Activated T-helper 17 cell treated with anti-CD3 and anti-CD28 coated beads, Interleukin-2, amount 50 U/mL, for 72 hours (primary cell): Measurements from ENCODE around the gene GPR39. TPM values are rescaled to one million over a fixed set of nuclear protein-coding genes. Genes with fewer than 3 reads are reported as not detected.

Experiments used
- ATAC-seq: fragments of 150-1000 bp; cut with Tn5 transposase; replicated peaks from 2 replicates; pipeline ENCODE4 v1.10.0; 2021; ENCODE audit warnings: mild to moderate bottlenecking, moderate library complexity
- H3K27ac Mint-ChIP-seq: one replicate; pipeline ENCODE4 v1.8.0; 2022; ENCODE audit warnings: mixed read lengths
- H3K27me3 Mint-ChIP-seq: one replicate; pipeline ENCODE4 v1.8.0; 2022; ENCODE audit warnings: mixed read lengths
- H3K36me3 Mint-ChIP-seq: one replicate; pipeline ENCODE4 v1.8.0; 2022; ENCODE audit warnings: low read depth, mild to moderate bottlenecking, mixed read lengths
- H3K4me1 Mint-ChIP-seq: one replicate; pipeline ENCODE4 v1.8.0; 2022; ENCODE audit warnings: mixed read lengths
- H3K4me3 Mint-ChIP-seq: one replicate; pipeline ENCODE4 v1.8.0; 2022; ENCODE audit warnings: mild to moderate bottlenecking, mixed read lengths
- H3K9me3 Mint-ChIP-seq: one replicate; pipeline ENCODE4 v1.8.0; 2022; ENCODE audit warnings: mixed read lengths
- total RNA-seq, 2 donors: library from RNA; stranded (reverse); gene quantifications; one replicate each; pipeline ENCODE4 v1.2.3, GENCODE V29; 2022

GPR39 gene
- total RNA-seq, 2 donors from 2014 or later: not detected

- Mint-ChIP-seq H3K36me3 (peaks cover 6% of the 10 kb centered on the region), H3K9me3 (no peaks in the 10 kb centered on the region), H3K27ac (no peak overlapping the region), H3K4me1 (peaks cover 5% of the 10 kb centered on the region), H3K4me3 (no peak overlapping the region), H3K27me3 (peaks cover 25% of the 10 kb centered on the region)
- ATAC-seq: no peak
These were observed 251.7 kb downstream of the GPR39 start for GRCh38 chr2:132668189-132668823.

- Mint-ChIP-seq H3K27ac (no peak overlapping the region), H3K36me3 (peaks cover 6% of the 10 kb centered on the region), H3K9me3 (peaks cover under 1% of the 10 kb centered on the region), H3K27me3 (peaks cover 26% of the 10 kb centered on the region), H3K4me3 (no peak overlapping the region), H3K4me1 (peaks cover 5% of the 10 kb centered on the region)
- ATAC-seq: no peak
These were observed 252.6 kb downstream of the GPR39 start for GRCh38 chr2:132668987-132669907.

- H3K36me3 Mint-ChIP-seq: peaks cover 6% of the 10 kb centered on the region
- peaks cover 5% of the 10 kb centered on the region for H3K4me1 Mint-ChIP-seq
- peaks cover 4% of the 10 kb centered on the region for H3K9me3 Mint-ChIP-seq
- peaks cover 34% of the 10 kb centered on the region for H3K27me3 Mint-ChIP-seq
- H3K27ac Mint-ChIP-seq: no peak within 1 kb of the TSS
- ATAC-seq: no peak
- H3K4me3 Mint-ChIP-seq: no peak within 1 kb of the TSS
These were observed 253.4 kb downstream of the GPR39 start, which contains the start of gene LYPD1 for GRCh38 chr2:132669908-132670495. Gene LYPD1, minus strand, starts transcription at chr2:132670205. Its CDS starts 273 bp downstream, at chr2:132669932.

DNA sequence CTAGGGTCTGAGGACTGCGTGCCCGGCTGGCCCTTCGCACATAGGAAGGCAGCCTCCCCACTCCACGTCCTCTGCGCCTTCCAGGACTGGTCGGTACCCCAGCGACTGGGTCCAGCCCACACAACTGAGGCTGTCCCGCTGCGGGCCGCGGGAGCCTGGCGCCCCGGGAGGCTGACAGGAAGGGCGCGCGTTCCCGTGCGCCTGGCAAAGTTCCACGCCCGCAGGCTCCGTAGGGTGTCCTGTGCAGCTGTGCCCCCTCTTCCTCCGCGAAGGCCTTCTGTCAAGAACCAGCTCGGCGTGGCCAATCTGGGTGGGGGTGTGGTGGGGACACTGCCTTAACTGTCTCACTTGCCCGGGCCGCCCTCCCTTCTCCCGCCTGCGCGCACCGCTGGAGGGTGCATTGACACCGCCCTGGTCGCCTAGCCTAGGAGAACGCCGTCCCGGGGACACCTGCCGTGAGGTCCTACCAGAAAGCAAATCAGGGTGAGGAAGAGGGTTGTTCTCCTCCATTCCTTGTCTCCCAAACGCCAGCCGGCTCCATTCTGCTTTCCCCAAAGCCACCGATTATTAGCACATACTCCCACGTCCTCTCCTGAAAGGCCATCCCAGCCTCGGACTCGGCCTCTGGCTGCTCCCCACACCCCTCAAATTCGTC lies 254.0 kb downstream of the GPR39 start:
- Mint-ChIP-seq H3K4me3 (no peak overlapping the region), H3K36me3 (peaks cover 6% of the 10 kb centered on the region), H3K4me1 (peaks cover 5% of the 10 kb centered on the region), H3K9me3 (peaks cover 4% of the 10 kb centered on the region), H3K27me3 (peaks cover 35% of the 10 kb centered on the region), H3K27ac (no peak overlapping the region)
- no peak for ATAC-seq

DNA sequence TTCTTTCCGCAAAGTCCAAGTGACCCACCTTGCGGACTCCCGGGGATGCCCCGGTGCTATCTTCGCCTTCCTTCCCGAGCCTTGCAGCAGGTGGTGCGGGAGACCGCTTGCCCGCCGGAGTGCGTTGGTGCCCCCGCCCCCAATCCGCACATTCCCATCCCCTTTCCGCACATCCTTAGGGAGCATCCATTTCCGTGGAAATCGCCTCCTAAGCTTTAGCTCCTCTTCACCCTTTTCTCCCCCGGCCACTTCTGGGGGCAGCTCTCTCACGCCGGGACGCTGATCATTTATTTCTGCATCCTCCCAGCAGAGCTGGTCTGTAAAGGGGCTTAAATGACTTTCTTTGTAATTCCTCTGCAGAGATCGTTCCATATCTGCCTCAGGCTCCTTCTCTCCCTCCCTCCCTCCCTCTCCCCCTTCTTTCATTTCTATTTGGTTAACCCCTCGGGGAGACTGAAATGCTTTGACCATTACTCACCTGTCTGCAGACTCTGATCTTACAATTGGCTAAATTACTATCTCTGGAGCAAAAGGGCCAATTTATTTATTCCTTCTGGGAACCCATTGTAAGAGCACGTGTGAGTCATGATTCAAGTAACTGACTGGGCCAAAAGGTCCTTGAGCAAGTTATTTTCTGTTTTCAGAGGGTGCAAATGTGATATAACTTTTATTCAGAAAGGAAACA lies 254.7 kb downstream of the GPR39 start:
- Mint-ChIP-seq H3K27ac (no peak overlapping the region), H3K4me3 (no peak overlapping the region), H3K27me3 (peaks cover 35% of the 10 kb centered on the region), H3K36me3 (peaks cover 6% of the 10 kb centered on the region), H3K4me1 (peaks cover 5% of the 10 kb centered on the region), H3K9me3 (peaks cover 4% of the 10 kb centered on the region)
- ATAC-seq: no peak

DNA sequence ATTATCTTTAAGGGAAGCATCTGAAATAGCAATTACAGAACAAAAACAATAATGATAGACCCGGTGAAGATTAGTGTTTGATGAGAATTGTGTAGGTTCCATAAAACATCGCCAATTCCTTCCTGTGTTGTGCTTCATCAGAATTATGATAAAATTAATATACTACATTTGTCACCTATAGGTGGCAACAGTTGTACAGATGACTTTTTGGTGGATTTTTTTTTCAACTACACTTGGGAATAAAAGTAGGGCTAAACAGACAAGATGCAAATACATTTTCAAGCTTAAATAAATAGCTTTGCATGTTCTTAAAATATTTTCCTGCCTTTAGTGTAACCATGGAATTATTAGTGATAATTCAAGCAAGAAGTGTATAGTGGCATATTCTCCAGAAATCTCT lies 260.4 kb downstream of the GPR39 start:
- H3K27ac Mint-ChIP-seq: no peak overlapping the region
- peaks cover 4% of the 10 kb centered on the region for H3K9me3 Mint-ChIP-seq

GRCh38 chr2:132677661-132678060 lies 261.1 kb downstream of the GPR39 start:
- H3K4me1 Mint-ChIP-seq: no peaks in the 10 kb centered on the region
- no peak overlapping the region for H3K4me3 Mint-ChIP-seq
- peaks cover 15% of the 10 kb centered on the region for H3K27me3 Mint-ChIP-seq
- no peaks in the 10 kb centered on the region for H3K36me3 Mint-ChIP-seq
- peaks cover 4% of the 10 kb centered on the region for H3K9me3 Mint-ChIP-seq
- no peak for ATAC-seq
- H3K27ac Mint-ChIP-seq: no peak overlapping the region

More for the DNA sequence above, 260.4 kb downstream of the GPR39 start:
- ATAC-seq: no peak
- Mint-ChIP-seq H3K27me3 (peaks cover 15% of the 10 kb centered on the region), H3K4me3 (no peak overlapping the region), H3K36me3 (no peaks in the 10 kb centered on the region), H3K4me1 (no peaks in the 10 kb centered on the region)

DNA sequence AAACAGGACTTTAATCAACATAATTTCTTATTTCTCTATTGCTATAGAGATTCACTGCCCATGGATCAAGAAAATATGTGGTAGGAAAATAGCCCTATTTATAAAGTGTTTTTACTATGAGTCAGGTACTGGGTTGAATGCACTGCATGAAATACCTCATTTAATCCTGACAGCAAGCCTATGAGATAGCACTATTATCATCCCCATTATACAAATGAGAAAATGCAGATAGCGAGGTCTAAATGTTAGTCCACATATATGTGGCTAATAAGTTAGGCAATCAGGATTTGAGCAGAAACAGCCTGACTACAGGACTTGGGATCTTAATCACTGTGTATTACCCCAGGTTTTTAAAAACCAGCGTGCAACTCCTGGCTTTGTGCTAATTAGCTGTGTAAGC lies 261.9 kb downstream of the GPR39 start:
- Mint-ChIP-seq H3K36me3 (no peaks in the 10 kb centered on the region), H3K4me1 (no peaks in the 10 kb centered on the region), H3K9me3 (peaks cover 4% of the 10 kb centered on the region), H3K4me3 (no peak overlapping the region), H3K27me3 (peaks cover 10% of the 10 kb centered on the region), H3K27ac (no peak overlapping the region)
- ATAC-seq: no peak

GRCh38 chr2:132680544-132680943 lies 263.9 kb downstream of the GPR39 start:
- Mint-ChIP-seq H3K4me1 (no peaks in the 10 kb centered on the region), H3K9me3 (peaks cover under 1% of the 10 kb centered on the region), H3K4me3 (no peak overlapping the region), H3K27me3 (no peaks in the 10 kb centered on the region), H3K36me3 (no peaks in the 10 kb centered on the region), H3K27ac (no peak overlapping the region)
- no peak for ATAC-seq

DNA sequence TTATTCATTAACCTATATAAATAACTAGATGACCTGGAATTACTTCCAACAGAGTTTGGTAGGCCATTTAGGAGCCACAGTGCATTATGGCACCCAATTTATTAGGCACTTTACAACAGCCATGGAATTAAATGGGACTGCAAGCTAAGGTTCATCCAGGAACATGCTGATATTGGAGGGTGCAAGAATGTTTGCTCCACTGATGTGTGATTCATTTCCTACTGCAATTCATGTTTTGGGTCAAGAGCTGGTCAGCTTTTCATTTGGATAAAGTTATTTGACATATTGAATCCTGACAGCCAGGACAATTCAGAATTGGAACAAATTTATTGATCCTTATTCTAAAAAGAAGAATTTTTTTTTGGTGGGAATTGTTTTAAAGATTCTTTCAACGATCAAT lies 265.2 kb downstream of the GPR39 start:
- no peak for ATAC-seq
- peaks cover 3% of the 10 kb centered on the region for H3K9me3 Mint-ChIP-seq
- H3K4me3 Mint-ChIP-seq: no peak overlapping the region
- no peaks in the 10 kb centered on the region for H3K36me3 Mint-ChIP-seq
- H3K27ac Mint-ChIP-seq: no peak overlapping the region
- H3K4me1 Mint-ChIP-seq: no peaks in the 10 kb centered on the region
- no peaks in the 10 kb centered on the region for H3K27me3 Mint-ChIP-seq

DNA sequence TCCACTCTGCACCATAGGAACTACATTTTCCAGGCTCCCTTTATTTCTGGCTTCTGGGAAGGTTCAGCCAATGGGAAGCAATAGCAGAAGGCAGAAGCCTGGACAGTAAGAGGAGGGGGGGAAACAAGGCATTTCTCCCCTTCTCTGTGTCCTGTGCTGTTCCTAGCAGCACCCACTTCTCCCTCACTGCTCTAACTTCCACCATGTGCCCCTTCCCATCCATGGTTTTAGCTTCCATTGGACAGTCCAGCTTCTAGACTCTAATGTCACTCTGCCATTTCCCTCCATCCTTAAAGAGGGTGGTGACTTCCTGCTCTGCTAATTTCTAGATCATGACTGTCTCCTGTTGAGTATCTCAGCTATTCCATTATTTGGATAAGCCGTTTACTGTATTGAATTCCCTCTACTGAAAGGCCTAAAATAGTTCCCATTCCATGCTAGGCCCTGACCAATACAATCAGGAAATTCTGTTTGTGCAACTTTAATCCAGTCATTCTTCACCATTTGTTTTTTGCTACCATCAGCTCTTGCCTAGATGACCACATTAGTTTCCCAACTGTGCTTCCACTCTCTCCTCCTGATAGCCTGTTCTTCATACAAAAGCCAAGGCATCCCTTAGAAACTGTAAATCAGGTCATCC lies 274.2 kb downstream of the GPR39 start:
- Mint-ChIP-seq H3K9me3 (peaks cover 3% of the 10 kb centered on the region), H3K27ac (no peak overlapping the region), H3K4me1 (no peaks in the 10 kb centered on the region), H3K4me3 (no peak overlapping the region), H3K36me3 (no peaks in the 10 kb centered on the region), H3K27me3 (peaks cover 3% of the 10 kb centered on the region)
- no peak for ATAC-seq

GRCh38 chr2:132691556-132691955 lies 275.0 kb downstream of the GPR39 start:
- H3K36me3 Mint-ChIP-seq: no peaks in the 10 kb centered on the region
- no peak overlapping the region for H3K4me3 Mint-ChIP-seq
- no peaks in the 10 kb centered on the region for H3K4me1 Mint-ChIP-seq
- H3K27ac Mint-ChIP-seq: no peak overlapping the region
- no peak for ATAC-seq
- peaks cover 3% of the 10 kb centered on the region for H3K9me3 Mint-ChIP-seq
- peaks cover 3% of the 10 kb centered on the region for H3K27me3 Mint-ChIP-seq

- no peak for ATAC-seq
- no peaks in the 10 kb centered on the region for H3K36me3 Mint-ChIP-seq
- H3K9me3 Mint-ChIP-seq: peaks cover 3% of the 10 kb centered on the region
- no peaks in the 10 kb centered on the region for H3K4me1 Mint-ChIP-seq
- H3K27me3 Mint-ChIP-seq: peaks cover 3% of the 10 kb centered on the region
- no peak overlapping the region for H3K4me3 Mint-ChIP-seq
- no peak overlapping the region for H3K27ac Mint-ChIP-seq
These were observed 276.2 kb downstream of the GPR39 start for GRCh38 chr2:132692816-132693215.
